Measurements from ENCODE around the gene MCHR1. TPM values are rescaled to one million over a fixed set of nuclear protein-coding genes. Genes with fewer than 3 reads are reported as not detected.

Gene MCHR1
- total and polyA plus RNA-seq, 2 of the 13 experiments (the other 11 are each of a cell fraction or from before 2014, with no cell fraction given) = 0.40 to 0.83 TPM

DNA sequence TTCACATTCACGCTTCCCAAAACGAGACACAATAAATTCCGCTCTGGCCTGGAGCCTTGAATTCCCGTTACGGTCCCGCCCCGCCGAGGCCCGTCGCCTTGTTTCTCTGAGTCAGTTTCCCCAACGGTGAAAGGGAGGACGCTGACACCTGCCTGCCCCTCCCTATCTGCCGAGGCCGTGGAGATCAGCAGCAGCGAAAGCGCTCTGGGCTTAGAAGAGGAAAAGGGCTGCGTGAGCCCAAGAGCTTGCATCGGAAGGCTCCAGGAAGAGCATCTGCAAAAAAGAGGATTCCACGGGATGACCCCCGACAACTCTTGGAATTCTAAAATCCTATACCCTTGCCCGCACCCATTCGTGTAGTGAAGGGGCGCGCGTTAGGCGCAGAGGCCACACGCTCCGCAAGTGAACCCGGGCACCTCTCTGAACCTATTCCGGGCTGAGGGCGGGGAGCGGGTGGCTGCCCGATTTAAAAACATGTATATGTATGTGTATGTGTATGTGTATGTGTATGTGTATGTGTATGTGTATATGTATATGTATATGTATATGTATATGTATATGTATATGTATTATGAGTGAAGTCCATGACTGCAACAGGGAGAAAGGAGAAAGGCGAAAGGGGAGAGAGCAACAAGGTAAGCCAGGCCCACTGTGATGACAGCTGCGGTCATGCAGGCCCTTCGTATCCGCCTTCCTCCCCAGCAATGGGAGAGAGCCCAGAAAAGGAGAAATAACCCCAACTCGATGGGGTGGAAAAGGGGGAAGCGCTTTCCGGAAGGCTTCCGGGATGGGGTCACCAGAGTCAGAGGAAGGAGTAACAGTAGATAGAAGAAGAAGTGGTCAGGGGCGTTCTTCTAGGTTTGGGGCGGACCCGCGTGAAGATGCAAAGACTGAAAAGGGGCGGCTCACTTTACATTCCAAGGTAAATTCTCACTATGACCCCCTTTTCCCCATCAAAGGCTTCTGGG, 41.8 kb upstream of the MCHR1 start (continued):
- TF ChIP-seq ZNF501 (CRISPR knock-in tag; IDR thresholded peaks at IDR 0.05) = 0 out of 2 replicates have a peak, but pooled peaks have one; percentile 1

DNA sequence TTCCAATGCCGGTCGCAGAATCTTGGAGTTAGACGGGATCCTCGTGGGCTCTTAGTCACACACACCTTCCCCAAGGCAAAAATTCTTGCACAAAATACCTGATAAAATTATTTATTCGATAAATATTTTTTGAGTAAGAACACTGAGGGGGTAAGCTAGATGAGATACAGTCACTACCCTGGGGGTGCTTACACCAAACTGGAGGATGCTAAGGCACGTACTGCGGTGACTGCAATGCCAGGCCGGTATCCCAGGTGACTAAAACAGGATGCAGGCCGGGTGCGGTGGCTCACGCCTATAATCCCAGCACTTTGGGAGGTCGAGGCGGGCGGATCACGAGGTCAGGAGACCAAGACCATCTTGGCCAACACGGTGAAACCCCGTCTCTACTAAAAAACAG, 41.0 kb upstream of the MCHR1 start:
- Histone ChIP-seq H3K4me3 (replicated peaks in 1 of 3; ENCODE audit: insufficient read depth in 1 of 3, low read depth in 2 of 3, low read length in 3 of 3) (peak overlapping the region in 1 of 3 experiments; percentile 99; a peak in 1 of 6 replicates), H3K36me3 (replicated peaks in 1 of 2; ENCODE audit: control insufficient read depth in 1 of 2, insufficient read depth in 2 of 2, low read length in 2 of 2) (no peaks in the 10 kb centered on the region), H3K4me2 (ENCODE audit: low read depth, low read length) (peak overlapping the region; percentile 93; the same call in 1 of the 2 replicates), H3K9ac (ENCODE audit: insufficient read depth, low read depth, low read length) (peak overlapping the region; percentile 98; the same call in 1 of the 2 replicates), H3K9me3 (ENCODE audit: low read length) (no peaks in the 10 kb centered on the region), H3K27me3 (ENCODE audit: control insufficient read depth in 1 of 2, insufficient read depth in 2 of 2, low read length in 2 of 2) (no peaks in the 10 kb centered on the region; a peak in 1 of 5 replicates), H3K79me2 (ENCODE audit: insufficient read depth, low read length) (peaks cover 30% of the 10 kb centered on the region), H3K27ac (ENCODE audit: extremely low read length, insufficient read depth, low read length) (no peak overlapping the region), H2AFZ (ENCODE audit: low read length) (no peak overlapping the region), H4K20me1 (ENCODE audit: insufficient read depth, low read length) (peaks cover 11% of the 10 kb centered on the region; the same call in 1 of the 2 replicates), H3K4me1 (ENCODE audit: insufficient read depth, low read length) (peaks cover 29% of the 10 kb centered on the region)
- DNase-seq (ENCODE audit: low spot score) = no peak
- intact Hi-C loops (cut with micrococcal nuclease; ENCODE audit: unreplicated experiment) = loop anchor here (10.0 kb wide), 1 partner anchor 53 kb away; no protein-coding TSS in a partner anchor
- ATAC-seq = no peak
- in situ Hi-C loops (cut with HindIII; ENCODE audit: extremely low pct_ligation_motif_present, low pct_unique_long_range_greater_than_20kb) = no loop called here
- ChIA-PET POLR2A (no interaction called here), CTCF (ENCODE audit: low intra/inter-chr PET ratio, low total read pairs) (no interaction called here)
- BruUV-seq (replicated peaks) = no TSS peak
- no peak for FAIRE-seq
- TF ChIP-seq, protein P1, sequence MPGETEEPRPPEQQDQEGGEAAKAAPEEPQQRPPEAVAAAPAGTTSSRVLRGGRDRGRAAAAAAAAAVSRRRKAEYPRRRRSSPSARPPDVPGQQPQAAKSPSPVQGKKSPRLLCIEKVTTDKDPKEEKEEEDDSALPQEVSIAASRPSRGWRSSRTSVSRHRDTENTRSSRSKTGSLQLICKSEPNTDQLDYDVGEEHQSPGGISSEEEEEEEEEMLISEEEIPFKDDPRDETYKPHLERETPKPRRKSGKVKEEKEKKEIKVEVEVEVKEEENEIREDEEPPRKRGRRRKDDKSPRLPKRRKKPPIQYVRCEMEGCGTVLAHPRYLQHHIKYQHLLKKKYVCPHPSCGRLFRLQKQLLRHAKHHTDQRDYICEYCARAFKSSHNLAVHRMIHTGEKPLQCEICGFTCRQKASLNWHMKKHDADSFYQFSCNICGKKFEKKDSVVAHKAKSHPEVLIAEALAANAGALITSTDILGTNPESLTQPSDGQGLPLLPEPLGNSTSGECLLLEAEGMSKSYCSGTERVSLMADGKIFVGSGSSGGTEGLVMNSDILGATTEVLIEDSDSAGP (CRISPR knock-in tag; IDR thresholded peaks at IDR 0.05; ENCODE audit: borderline replicate concordance) = no peak
- TF ChIP-seq SRSF4 (IDR thresholded peaks at IDR 0.05; ENCODE audit: low read depth, low read length, poor library complexity, severe bottlenecking) (no peak), SALL1 (CRISPR knock-in tag; IDR thresholded peaks at IDR 0.05) (no peak), ZNF737 (CRISPR knock-in tag; IDR thresholded peaks at IDR 0.05; ENCODE audit: borderline replicate concordance) (no peak), ZNF557 (CRISPR knock-in tag; IDR thresholded peaks at IDR 0.05) (no peak), NR2C2 (CRISPR knock-in tag; IDR thresholded peaks at IDR 0.05; ENCODE audit: borderline replicate concordance) (no peak), ZNF3 (CRISPR knock-in tag; IDR thresholded peaks at IDR 0.05) (no peak)
- TF ChIP-seq, protein P2, sequence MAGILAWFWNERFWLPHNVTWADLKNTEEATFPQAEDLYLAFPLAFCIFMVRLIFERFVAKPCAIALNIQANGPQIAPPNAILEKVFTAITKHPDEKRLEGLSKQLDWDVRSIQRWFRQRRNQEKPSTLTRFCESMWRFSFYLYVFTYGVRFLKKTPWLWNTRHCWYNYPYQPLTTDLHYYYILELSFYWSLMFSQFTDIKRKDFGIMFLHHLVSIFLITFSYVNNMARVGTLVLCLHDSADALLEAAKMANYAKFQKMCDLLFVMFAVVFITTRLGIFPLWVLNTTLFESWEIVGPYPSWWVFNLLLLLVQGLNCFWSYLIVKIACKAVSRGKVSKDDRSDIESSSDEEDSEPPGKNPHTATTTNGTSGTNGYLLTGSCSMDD (CRISPR knock-in tag; IDR thresholded peaks at IDR 0.05) = no peak
- WGBS (ENCODE audit: low lambda C conversion rate) = 95% methylated on average over 17 of the region's 17 CpGs

Data from HepG2 (cell line).